Measurements from ENCODE around the gene KRT37.

DNA sequence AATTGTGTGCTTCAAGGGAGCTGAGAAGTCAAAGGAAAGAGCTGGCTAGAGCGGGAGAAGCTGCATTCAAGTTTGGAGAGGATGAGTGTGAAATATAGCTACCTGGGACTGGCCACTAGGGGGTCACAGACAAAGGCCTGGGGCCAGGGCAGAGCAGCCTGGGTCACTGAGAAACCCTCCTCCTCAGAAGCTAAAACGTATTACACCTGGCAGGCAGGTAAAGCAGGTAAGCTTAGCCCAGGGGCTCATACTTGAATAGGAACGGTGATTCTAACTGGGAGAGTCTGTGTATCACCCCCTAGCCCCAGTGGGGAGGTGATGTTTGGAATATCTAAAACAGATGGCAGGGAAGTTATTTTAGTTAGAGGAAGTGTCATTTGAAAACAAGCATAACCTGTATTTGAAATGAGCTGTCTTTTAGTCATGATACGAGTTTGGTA, 6.8 kb downstream of the KRT37 start:
- TF ChIP-seq EP300 (IDR thresholded peaks at IDR 0.05), result no peak
- no peak for TF ChIP-seq POLR2A (IDR thresholded peaks at IDR 0.05)
- TF ChIP-seq, protein P1, sequence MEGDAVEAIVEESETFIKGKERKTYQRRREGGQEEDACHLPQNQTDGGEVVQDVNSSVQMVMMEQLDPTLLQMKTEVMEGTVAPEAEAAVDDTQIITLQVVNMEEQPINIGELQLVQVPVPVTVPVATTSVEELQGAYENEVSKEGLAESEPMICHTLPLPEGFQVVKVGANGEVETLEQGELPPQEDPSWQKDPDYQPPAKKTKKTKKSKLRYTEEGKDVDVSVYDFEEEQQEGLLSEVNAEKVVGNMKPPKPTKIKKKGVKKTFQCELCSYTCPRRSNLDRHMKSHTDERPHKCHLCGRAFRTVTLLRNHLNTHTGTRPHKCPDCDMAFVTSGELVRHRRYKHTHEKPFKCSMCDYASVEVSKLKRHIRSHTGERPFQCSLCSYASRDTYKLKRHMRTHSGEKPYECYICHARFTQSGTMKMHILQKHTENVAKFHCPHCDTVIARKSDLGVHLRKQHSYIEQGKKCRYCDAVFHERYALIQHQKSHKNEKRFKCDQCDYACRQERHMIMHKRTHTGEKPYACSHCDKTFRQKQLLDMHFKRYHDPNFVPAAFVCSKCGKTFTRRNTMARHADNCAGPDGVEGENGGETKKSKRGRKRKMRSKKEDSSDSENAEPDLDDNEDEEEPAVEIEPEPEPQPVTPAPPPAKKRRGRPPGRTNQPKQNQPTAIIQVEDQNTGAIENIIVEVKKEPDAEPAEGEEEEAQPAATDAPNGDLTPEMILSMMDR (IDR thresholded peaks at IDR 0.05), result peak in 2 of 6 experiments; percentile 13 to 26
- no peak for TF ChIP-seq POLR2AphosphoS5 (IDR thresholded peaks at IDR 0.05)

Measured in upper lobe of left lung (tissue), 4 donors.